ELR (cell line): ENCODE results near the gene ZMYND8.
"Not testable (repeated sequence)": the region's sequence is repeated elsewhere in the genome, so short reads cannot be mapped to it uniquely, and the experiment has no call there.

ENCODE experiments used
- DNase-seq: peaks from one replicate; pipeline ENCODE4 v3.0.0-alpha.2; 2015; ENCODE audit warnings: low read depth

ZMYND8 gene

DNA sequence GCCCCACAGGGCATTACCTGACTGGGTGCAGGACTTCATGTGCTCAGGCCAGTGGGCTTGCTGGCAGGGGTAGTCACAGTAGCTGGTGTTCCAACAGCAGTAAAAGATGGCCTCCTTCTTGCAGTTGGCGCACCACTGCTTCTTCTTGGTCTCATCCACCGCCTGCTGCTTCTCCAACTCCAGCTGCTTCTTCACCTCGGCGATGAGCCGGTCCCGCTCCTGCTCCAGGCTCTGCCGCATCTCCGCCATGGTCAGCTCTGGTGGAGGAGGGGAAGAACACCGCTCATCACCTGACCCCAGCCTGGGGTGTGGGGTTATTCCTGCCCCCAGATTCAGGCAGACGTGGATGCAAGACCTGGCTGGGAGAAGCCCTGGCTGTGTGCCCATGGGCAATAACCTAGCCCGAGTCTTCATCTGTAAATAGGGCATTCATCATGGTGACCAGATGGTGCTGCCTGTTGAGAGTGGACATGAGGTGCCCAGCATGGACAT is 132.2 kb downstream of the ZMYND8 start:
- no peak for DNase-seq

DNA sequence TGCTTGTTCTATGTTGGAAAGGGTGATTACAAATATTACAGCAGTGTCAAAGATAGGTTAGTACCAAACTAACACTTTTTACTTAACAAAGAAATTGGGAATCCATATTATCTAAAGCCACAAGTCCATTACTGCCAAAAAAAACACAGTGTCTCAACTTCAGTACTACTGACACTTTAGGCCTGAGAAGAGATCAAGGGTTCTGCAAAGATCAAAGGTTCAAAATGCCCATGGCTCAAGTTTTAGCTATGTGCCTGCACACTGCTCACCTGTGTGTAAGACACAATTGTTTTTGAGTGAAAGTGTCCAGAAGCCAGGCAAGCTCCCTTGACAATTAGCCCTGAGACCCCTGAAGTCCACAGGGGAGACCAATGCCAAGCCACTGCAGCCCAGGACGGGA is 132.6 kb downstream of the ZMYND8 start:
- DNase-seq, result no peak

DNA sequence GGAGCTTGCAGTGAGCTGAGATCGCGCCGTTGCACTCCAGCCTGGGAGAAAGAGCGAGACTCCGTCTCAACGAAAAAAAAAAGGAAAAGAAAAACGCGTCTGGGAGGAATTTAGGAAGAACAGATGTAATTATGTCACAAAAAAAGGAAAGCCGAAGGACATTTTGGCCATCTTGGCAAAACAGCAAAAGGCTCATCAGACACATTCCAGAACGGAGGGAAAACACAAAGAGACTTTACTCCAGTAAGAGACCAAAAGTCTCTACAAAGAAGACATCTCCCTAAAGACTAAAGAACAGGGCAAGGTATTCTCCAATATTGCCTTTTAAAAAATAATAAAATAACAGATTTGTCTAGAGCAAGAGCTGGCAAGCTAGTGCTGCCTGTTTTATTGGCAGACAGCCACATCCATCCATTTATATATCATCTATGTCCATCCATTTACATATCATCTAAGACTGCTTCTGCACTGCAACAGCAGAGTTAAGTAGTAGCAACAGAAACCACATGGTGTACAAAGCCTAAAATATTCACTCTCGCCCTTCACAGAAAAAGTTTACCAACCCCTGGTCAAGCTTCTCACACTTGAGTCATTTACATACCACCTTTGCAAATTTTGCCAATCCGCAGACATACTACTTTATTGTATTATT is 133.9 kb downstream of the ZMYND8 start:
- DNase-seq, result no peak

DNA sequence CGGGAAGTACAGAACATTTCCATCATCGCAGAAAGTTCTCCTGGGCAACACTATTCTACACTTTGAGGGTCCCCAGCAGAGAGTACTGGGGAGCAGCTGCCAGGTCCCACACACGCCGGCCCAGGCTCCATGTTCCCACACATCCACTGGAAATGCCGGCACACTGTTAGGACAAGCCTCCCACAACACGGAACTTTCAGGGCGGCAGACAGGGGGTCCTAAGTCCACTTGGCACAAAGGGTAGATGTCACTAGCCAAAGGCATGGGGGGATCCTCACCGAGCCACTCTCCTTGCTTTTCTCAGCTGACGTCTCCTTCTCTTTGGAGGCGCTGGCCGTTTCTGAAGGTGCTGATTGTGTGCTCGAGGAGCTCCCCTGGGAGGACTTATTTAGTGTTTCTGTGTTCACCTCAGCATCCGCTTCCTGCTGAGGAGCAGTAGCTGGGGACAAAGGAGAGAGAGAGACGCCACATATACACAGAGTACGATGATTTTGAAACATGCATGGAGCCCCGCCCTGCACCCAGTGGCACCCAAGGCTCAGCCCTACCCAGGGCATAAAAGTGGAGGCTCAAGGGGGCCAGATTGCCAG is 135.4 kb downstream of the ZMYND8 start:
- no peak for DNase-seq

DNA sequence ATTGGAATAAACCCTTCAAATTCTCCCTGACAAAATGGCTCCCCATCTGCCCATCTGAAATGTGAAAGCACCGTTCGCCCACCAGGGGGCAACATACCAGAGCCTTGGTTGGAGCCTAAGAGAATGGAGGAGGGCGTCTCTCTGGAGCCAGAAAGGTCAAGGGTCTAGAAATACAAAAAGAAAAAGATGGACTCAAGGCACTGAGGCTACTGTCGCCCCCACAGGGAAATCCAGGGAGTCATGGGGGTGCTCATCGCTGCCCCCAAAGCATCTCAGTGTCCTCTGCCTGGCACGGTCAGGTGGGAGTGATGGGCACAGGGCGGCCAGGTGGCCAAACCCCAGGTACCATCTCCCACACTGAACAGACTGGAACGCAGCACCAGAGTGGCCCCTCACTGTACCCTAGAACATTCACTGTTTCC is 136.3 kb downstream of the ZMYND8 start:
- peak; percentile 61 for DNase-seq

DNA sequence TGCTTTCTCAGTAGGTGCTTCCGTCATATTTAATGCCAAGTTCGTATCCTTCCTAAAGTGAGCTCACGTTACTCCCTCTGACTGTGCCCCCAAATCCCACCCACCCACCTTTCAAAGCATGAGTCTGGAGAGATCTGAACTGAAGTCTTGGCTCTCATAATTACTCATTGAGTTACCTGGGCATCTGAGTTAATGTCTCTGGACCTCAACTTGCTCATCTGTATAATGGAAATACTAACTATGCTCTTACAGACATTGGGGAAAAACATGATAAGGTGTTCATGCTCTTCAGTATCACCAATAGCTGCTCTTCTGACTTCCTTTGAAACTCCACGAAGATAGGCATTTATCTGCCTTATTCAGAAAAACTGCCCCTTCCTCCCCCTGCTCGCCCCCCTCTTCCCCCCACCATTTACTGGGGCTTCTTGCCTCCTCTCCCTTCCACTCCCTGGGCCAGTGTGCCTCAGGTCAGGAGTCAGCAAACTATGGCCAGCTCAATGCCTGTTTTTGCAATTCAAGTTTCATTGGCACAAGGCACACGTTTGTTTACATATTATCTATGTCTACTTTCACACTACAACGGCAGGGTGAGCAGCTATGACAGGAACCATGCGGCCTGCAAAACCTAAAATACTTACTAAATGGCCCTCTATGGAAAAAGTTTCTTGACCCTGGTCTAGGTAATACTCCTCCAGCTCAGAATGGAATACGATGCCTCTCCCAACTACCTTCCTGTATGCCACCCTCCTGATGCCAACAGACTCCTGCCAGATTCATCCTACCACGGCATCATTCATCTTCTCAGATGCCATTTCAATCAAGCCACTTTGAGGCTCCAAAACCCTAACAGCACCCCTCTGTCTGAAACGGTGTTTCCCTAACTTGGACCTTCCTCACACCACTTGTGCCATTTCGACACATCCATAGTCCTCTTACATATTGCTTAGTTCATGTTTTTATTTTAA is 138.7 kb downstream of the ZMYND8 start:
- no peak for DNase-seq

DNA sequence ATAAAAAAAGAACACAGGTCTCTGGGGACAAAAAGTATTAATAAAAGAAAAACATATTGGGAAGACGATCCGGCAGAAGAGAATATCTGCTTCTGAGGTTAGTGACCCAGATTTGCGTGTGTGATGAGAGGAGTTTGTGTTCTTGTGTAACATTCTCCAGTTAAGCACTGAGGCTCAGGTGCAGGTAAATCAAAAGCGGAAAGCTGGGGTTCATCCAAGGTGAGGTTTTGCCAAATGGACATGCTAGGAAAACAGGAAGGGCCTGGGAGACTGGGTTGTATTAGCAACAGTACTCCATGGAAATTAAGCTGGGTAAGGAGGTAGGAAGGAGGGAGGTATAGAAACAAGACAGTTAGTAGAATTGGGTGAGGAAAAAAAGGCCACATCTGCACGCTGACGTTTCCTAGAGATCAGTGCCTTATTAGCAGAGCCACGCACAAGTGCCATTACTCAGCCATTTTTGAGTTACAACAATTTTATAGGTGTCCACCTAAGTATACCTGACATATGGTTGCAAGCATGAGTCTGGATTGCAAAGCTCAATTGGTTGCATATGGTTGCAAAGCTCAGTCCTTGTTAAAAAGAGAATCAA is 139.6 kb downstream of the ZMYND8 start:
- DNase-seq, result no peak

DNA sequence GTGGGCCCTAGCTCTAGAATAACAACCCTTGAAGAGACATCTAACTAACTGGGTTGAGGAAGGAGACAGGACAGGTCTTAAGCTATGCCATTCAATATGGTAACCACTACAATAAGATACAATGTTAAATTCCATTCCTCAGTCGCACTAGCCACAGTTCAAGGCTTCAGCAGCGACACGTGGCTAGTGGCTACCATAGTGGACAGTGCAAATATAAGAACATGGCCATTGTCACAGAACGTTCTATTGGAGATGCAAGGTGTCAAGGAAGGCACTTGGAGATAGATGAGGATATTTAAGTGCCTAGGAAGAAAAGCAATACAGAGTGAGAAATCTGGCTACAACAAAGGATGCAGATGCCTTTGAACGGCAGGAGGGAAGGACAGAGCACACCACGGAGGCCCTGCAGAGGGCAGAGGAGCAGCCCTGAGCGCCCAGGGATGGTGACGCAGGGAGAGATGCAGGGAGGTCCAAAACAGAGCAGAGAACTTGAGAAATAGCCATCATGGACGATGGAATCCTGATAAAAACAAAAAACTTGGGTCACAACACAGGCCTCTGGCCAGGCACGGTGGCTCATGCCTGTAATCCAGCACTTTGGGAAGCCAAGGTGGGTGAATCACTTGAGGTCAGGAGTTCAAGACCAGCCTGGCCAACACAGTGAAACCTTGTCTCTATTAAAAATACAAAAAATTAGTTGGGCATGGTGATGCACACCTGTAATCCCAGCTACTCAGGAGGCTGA is 140.7 kb downstream of the ZMYND8 start:
- no peak for DNase-seq

- DNase-seq, result no peak
Observed at GRCh38 chr20:47213966-47214365, 142.5 kb downstream of the ZMYND8 start.

DNA sequence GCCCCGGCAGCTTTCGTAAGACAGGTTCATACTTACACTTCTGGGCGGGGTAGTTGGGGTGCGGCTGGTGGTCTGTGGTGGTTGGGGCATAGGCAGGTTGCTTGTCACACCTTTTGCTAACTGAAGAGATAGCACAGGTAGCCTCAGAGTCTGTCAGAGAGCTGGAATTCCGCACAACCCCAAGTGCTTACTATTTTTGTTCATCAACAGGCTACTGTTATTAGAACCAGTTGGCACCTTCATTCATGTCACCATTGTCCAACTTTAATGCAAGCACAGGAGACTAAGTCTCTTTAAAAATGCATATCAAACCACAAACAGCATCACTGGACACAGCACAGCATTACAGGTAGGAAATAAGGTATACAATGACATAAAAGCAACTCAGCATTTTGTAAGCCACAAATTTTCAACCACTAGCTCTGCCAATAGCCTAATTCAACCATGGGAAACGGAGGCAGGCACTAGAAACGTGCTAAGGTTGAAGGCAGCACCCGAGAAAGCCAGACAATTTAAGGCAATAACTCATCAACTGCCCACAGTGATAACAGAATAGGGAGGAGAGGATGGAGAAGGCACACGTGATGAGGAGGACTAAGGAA is 143.8 kb downstream of the ZMYND8 start:
- DNase-seq, result no peak

DNA sequence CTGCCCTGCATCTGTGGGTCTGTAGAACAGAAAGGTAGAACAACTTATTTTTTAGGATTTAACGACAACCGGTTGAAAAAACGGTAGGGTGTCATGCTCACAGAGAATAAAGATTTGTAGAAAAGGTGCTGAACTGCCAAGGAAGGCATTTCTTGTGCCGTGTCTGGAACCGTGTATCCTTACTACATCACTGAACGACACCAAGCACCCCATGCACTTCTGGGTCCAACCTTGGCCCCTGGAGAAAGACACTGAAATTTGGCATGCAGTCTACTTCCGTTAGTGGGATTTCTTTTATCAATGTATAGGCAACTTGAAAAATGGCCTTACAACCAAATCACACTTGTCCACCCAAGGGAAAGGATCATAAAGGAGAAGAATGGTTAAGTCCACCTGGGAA is 145.5 kb downstream of the ZMYND8 start:
- DNase-seq, result no peak

DNA sequence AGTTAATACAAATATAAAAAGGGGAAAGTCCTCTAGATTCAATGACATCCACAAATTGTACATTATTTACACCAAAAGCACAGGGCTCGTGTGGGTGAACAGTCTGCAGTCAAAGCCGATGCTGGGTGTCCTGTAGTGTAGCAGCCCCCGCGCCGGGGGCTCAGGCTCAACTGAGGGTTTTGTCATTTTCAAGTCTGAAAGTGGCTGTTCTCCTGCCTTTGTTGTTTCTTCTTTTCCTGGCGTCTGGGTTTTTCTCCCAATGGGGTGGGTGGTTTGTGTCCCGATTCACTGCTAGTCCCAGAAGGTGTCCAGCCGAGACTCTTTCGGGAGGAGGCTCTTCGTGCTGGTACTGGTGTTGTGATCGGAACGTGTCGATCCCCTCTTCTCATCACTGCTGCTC is 146.0 kb downstream of the ZMYND8 start:
- no peak for DNase-seq

GRCh38 chr20:47209982-47210381 is 146.5 kb downstream of the ZMYND8 start:
- DNase-seq, result no peak

DNA sequence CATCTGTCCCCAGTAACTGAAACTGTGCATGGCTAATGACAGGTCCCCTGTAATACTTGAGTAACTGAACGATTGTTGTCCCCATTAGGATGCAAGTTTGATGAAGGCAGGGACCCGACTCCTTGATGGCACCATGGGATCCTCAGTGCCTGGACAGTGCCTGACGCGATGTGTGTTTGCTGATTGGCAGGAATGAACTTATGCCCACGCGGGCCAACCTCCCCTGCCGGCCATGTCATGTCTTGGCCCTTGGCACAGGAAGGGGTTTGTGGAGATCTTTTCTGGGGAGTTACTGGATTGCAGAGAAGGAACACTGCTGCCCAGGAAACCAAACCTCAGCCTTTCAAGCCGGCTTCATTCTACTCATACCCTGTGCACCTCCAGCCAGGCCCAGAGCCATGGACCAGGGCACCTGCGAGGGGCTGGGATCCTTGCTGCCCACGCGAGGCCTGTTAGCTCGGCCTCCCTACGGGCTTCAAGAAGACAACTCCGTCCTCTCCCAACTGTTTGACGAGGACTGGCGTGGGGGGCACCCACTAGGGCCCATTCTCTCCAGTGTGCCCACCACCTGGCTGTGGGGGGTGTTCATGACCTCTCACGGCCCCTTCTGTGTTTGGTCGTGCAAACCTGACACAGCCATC is 147.8 kb downstream of the ZMYND8 start:
- DNase-seq, result no peak

GRCh38 chr20:47206962-47207641 is 149.4 kb downstream of the ZMYND8 start:
- DNase-seq, result no peak

DNA sequence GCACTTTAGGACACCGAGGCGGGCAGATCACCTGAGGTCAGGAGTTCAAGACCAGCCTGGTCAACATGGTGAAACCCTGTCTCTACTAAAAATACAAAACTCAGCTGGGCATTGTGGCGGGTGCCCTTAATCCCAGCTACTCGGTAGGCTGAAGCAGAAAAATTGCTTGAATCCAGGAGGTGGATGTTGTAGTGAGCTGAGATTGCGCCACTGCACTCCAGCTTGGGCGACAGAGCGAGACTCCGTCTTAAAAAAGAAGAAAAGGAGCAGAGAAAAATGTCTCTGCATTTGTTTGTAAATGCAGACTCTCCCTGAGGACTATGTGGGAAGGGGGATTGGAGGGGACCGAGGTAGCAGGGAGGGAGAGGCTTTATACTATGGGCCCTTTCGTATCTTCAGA is 149.9 kb downstream of the ZMYND8 start:
- not testable (repeated sequence) for DNase-seq

DNA sequence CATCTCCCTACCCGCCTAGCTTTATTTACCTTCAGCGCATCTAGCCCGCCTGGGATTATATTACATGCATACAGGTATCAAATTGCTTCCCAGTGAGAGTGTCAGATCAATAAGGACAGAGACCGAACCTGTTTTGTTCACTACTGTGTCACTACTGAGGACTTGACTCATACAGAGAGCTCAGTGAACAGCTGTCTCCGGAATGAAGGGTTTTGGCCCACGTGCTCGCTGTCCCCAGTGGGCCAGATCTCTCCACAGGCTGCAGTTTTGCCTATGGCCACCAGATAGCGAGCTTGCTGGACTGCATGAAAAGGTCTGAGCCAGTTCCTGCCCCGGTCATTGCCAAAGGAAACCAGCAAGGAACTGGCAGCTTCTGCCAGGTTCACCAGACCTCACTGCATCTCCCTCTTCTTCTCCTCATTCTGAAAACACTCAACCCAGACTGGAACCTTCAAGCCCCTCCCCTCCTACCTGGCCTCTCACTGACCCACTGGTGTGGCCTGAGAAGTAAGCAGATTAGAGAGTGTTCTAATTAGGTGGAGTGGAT is 150.8 kb downstream of the ZMYND8 start:
- DNase-seq, result peak; percentile 89

DNA sequence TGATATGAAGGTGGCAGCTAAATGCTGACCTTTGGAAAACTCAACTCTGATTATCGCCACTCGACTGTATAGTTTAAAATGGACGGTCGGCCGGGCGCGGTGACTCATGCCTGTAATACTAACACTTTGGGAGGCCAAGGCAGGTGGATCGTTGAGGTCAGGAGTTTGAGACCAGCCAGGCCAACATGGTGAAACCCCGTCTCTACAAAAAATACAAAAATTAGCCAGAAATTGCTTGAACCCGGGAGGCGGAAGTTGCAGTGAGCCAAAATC is 151.7 kb downstream of the ZMYND8 start:
- not testable (repeated sequence) for DNase-seq

- peak; percentile 85 for DNase-seq
Observed at GRCh38 chr20:47204008-47204849, 152.3 kb downstream of the ZMYND8 start.
